Activated naive CD8-positive, alpha-beta T cell treated with anti-CD3 and anti-CD28 coated beads, Interleukin-2, amount 10 ng/mL, durations not matched to agents 7 days and 5 days (primary cell): Measurements from ENCODE around the gene NOPCHAP1. TPM values are rescaled to one million over a fixed set of nuclear protein-coding genes. Genes with fewer than 3 reads are reported as not detected.

Experiments used
- total RNA-seq, 2 experiments: library from RNA; stranded (reverse); gene quantifications; one replicate each; pipeline ENCODE4 v1.2.3, GENCODE V29; 2021

Gene NOPCHAP1
- total RNA-seq, 2 experiments from 2014 or later, result 11.3 to 11.8 TPM

Other genes starting within 250 kb of the NOPCHAP1 start
- gene SLC41A2, start 28.0 kb upstream of the NOPCHAP1 start, total RNA-seq, result 1 to 10 TPM in 1 of 2 experiments, under 1 TPM in 1; 0.54 to 3.1 TPM
- gene ALDH1L2, start 98.1 kb downstream of the NOPCHAP1 start, total RNA-seq, result 1 to 10 TPM in 1 of 2 experiments, under 1 TPM in 1; 0.14 to 1.2 TPM
- 10 to 100 TPM; 48.3 to 49.8 TPM for gene WASHC4, start 121.4 kb downstream of the NOPCHAP1 start, total RNA-seq
- gene APPL2, start 249.9 kb downstream of the NOPCHAP1 start, total RNA-seq, result 10 to 100 TPM; 35.0 to 42.8 TPM